Mucosa of descending colon (tissue), 3 donors: ENCODE data around the gene MPRIP. TPM values are rescaled to one million over a fixed set of nuclear protein-coding genes. Genes with fewer than 3 reads are reported as not detected.

ENCODE experiments used
- ATAC-seq: fragments of 200-7000 bp; cut with Tn5 transposase; one replicate; pipeline ENCODE4 v1.9.1; 2020; ENCODE audit warnings: mild to moderate bottlenecking, moderate library complexity
- DNase-seq, 3 donors: peaks; one replicate each; pipeline ENCODE4 v3.0.0-alpha.2; 2020
- H3K36me3 ChIP-seq: fragments of 200-600 bp; one replicate; pipeline ENCODE4 v1.8.0; 2021; ENCODE audit warnings: low read depth, mild to moderate bottlenecking
- H3K4me1 ChIP-seq: fragments of 200-600 bp; one replicate; pipeline ENCODE4 v1.8.0; 2021; ENCODE audit warnings: low read depth, mild to moderate bottlenecking
- H3K4me3 ChIP-seq: fragments of 200-600 bp; one replicate; pipeline ENCODE4 v1.8.0; 2021; ENCODE audit warnings: mild to moderate bottlenecking
- H3K9me3 ChIP-seq: fragments of 200-600 bp; one replicate; pipeline ENCODE4 v1.8.0; 2021; ENCODE audit warnings: mild to moderate bottlenecking
- CTCF ChIP-seq: fragments of 200-600 bp; IDR thresholded peaks from one replicate; pipeline ENCODE4 v1.8.0; 2022; ENCODE audit warnings: antibody characterized with exemption, mild to moderate bottlenecking
- intact Hi-C, 2 donors: fragments of 100-400 bp; cut with DNase I in 1 of 2; cut with micrococcal nuclease in 1 of 2; formaldehyde crosslinking; loops; one replicate each; pipeline versions ENCODE4 v1.11.0 to v1.11.1; 2022; cut with DNase I, micrococcal nuclease
- total RNA-seq, 3 donors: library from RNA; stranded (reverse); fragmentation: NEBNext Ultra II Directional in 2 of 3; extraction: Animal tissue kit (Norgen Biotek cat#: 25700) in 2 of 3; gene quantifications; one replicate each; pipeline versions ENCODE4 v1.2.1 to v1.2.4, GENCODE V29; 2021 to 2023
- donor health status: DM: no; HTN: no; CAD: no; lungs with moderate emphysema.
- donor health status: DM: no; HTN: no; CAD: no.
- donor health status: DM: no; HTN: yes; CAD: no.

Gene MPRIP
- total RNA-seq, 3 donors from 2014 or later = 150 to 249 (median 231) TPM

GRCh38 chr17:17041018-17041521 lies 1.2 kb upstream of the MPRIP start:
- no peak for TF ChIP-seq CTCF
- no peak overlapping the region for H3K4me3 ChIP-seq
- intact Hi-C loops = no loop called here
- no peaks in the 10 kb centered on the region for H3K9me3 ChIP-seq
- no peaks in the 10 kb centered on the region for H3K36me3 ChIP-seq
- DNase-seq = peak in 1 of 3 donors; percentile 48
- ATAC-seq = peak; percentile 21
- peaks cover 29% of the 10 kb centered on the region for H3K4me1 ChIP-seq

- peaks cover 29% of the 10 kb centered on the region for H3K4me1 ChIP-seq
- ATAC-seq (peak; percentile 95), DNase-seq (peak; percentile 98 to 100 (median 100))
- H3K9me3 ChIP-seq = no peaks in the 10 kb centered on the region
- intact Hi-C loops = no loop called here
- no peak overlapping the region for H3K4me3 ChIP-seq
- TF ChIP-seq CTCF = no peak
- H3K36me3 ChIP-seq = no peaks in the 10 kb centered on the region
Observed at GRCh38 chr17:17041571-17042383, 480 bp upstream of the MPRIP start.

- intact Hi-C loops = no loop called here
- TF ChIP-seq CTCF = no peak
- Histone ChIP-seq H3K4me1 (peaks cover 29% of the 10 kb centered on the region), H3K9me3 (no peaks in the 10 kb centered on the region), H3K4me3 (peak overlapping the region; percentile 48), H3K36me3 (no peaks in the 10 kb centered on the region)
- DNase-seq (peak in 2 of 3 donors; percentile 44 to 62), ATAC-seq (peak; percentile 1)
Observed at GRCh38 chr17:17042851-17043460, 699 bp downstream of the MPRIP start.

- TF ChIP-seq CTCF = no peak
- Histone ChIP-seq H3K36me3 (no peaks in the 10 kb centered on the region), H3K4me1 (peaks cover 29% of the 10 kb centered on the region), H3K4me3 (peak overlapping the region; percentile 48), H3K9me3 (no peaks in the 10 kb centered on the region)
- intact Hi-C loops = no loop called here
- DNase-seq (peak in 1 of 3 donors; percentile 48), ATAC-seq (no peak)
Observed at GRCh38 chr17:17043461-17044271, 1.4 kb downstream of the MPRIP start.

GRCh38 chr17:17044846-17045561 lies 2.7 kb downstream of the MPRIP start:
- Histone ChIP-seq H3K9me3 (no peaks in the 10 kb centered on the region), H3K36me3 (no peaks in the 10 kb centered on the region), H3K4me3 (no peak overlapping the region), H3K4me1 (peaks cover 29% of the 10 kb centered on the region)
- ATAC-seq (peak; percentile 2), DNase-seq (no peak)
- intact Hi-C loops = no loop called here
- no peak for TF ChIP-seq CTCF
